ENCODE results near the gene USP22. TPM values are rescaled to one million over a fixed set of nuclear protein-coding genes. Genes with fewer than 3 reads are reported as not detected.

The USP22 gene
- total RNA-seq, 1 experiment from 2014 or later, result 210 TPM

- peaks cover 40% of the 10 kb centered on the region for H3K79me2 ChIP-seq (ENCODE audit: insufficient read depth, low read length)
- H3K4me1 ChIP-seq (ENCODE audit: control insufficient read depth in 1 of 2, insufficient read depth in 2 of 2, low read length in 2 of 2), result no peaks in the 10 kb centered on the region
- intact Hi-C loops (cut with micrococcal nuclease), result no loop called here
- CTCF ChIA-PET, result no interaction called here
- H3K4me3 ChIP-seq (replicated peaks in 1 of 2; ENCODE audit: low read depth in 1 of 2, low read length in 2 of 2), result no peak overlapping the region
- peaks cover 72 to 77% of the 10 kb centered on the region in 2 experiments for H3K36me3 ChIP-seq (ENCODE audit: control insufficient read depth in 1 of 2, insufficient read depth in 2 of 2, low read length in 2 of 2)
- H2AFZ ChIP-seq (ENCODE audit: low read depth, low read length, poor library complexity, severe bottlenecking), result no peak overlapping the region
- no peaks in the 10 kb centered on the region for H3K27me3 ChIP-seq (ENCODE audit: insufficient read depth, low read length)
- RAD21 ChIA-PET (ENCODE audit: low non-redundant PET in 1 of 2, low total read pairs in 2 of 2, uncharacterized antibody in 2 of 2, unreplicated experiment in 2 of 2), result no interaction called here
- H3K4me2 ChIP-seq (ENCODE audit: low read length), result no peak overlapping the region
- no peak for TF ChIP-seq MAX (IDR thresholded peaks at IDR 0.05)
- TF ChIP-seq ELF1 (IDR thresholded peaks at IDR 0.05; ENCODE audit: borderline replicate concordance, low read depth), result no peak
- no peak for TF ChIP-seq CTCF (IDR thresholded peaks at IDR 0.05 in 2 of 3, conservative IDR thresholded peaks at IDR 0.05 in 1 of 3; ENCODE audit: borderline replicate concordance in 1 of 3, insufficient read depth in 1 of 3, low read depth in 2 of 3, low read length in 2 of 3)
- TF ChIP-seq, protein P1, sequence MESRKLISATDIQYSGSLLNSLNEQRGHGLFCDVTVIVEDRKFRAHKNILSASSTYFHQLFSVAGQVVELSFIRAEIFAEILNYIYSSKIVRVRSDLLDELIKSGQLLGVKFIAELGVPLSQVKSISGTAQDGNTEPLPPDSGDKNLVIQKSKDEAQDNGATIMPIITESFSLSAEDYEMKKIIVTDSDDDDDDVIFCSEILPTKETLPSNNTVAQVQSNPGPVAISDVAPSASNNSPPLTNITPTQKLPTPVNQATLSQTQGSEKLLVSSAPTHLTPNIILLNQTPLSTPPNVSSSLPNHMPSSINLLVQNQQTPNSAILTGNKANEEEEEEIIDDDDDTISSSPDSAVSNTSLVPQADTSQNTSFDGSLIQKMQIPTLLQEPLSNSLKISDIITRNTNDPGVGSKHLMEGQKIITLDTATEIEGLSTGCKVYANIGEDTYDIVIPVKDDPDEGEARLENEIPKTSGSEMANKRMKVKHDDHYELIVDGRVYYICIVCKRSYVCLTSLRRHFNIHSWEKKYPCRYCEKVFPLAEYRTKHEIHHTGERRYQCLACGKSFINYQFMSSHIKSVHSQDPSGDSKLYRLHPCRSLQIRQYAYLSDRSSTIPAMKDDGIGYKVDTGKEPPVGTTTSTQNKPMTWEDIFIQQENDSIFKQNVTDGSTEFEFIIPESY (IDR thresholded peaks at IDR 0.05; ENCODE audit: extremely low read depth, insufficient replicate concordance, low read length), result no peak
- TF ChIP-seq TCF7L2 (IDR thresholded peaks at IDR 0.05; ENCODE audit: borderline replicate concordance, extremely low read depth, insufficient read depth, insufficient read length), result no peak
- no peak for TF ChIP-seq SP1 (IDR thresholded peaks at IDR 0.05; ENCODE audit: low read depth)
- TF ChIP-seq YY1 (IDR thresholded peaks at IDR 0.05; ENCODE audit: extremely low read depth, insufficient replicate concordance, low read depth, low read length), result no peak
- TF ChIP-seq EZH2phosphoT487 (IDR thresholded peaks at IDR 0.05; ENCODE audit: borderline replicate concordance), result no peak
- no peak for TF ChIP-seq JUND (IDR thresholded peaks at IDR 0.05)
- TF ChIP-seq POLR2AphosphoS5 (IDR thresholded peaks at IDR 0.05; ENCODE audit: low read depth, low read length), result no peak
- no peak for TF ChIP-seq ZFX (IDR thresholded peaks at IDR 0.05)
- TF ChIP-seq, protein P2, sequence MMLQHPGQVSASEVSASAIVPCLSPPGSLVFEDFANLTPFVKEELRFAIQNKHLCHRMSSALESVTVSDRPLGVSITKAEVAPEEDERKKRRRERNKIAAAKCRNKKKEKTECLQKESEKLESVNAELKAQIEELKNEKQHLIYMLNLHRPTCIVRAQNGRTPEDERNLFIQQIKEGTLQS (IDR thresholded peaks at IDR 0.05), result no peak
- no peak for TF ChIP-seq EZH2 (IDR thresholded peaks at IDR 0.05)
- no peak overlapping the region for H3K27ac ChIP-seq (ENCODE audit: low read depth, low read length)
- H3K9ac ChIP-seq (ENCODE audit: low read length), result no peak overlapping the region
- H3K9me3 ChIP-seq (ENCODE audit: control insufficient read depth in 1 of 2, insufficient read depth in 1 of 2, low read depth in 1 of 2, low read length in 2 of 2), result no peaks in the 10 kb centered on the region
- POLR2A ChIA-PET, result no interaction called here
- DNase-seq (ENCODE audit: low read depth, low spot score), result no peak
- H3K9me2 ChIP-seq (ENCODE audit: insufficient read depth), result no peaks in the 10 kb centered on the region
- peaks cover 6% of the 10 kb centered on the region; the same call in 1 of the 2 replicates for H4K20me1 ChIP-seq (ENCODE audit: insufficient read depth)
- no TSS peak for BruUV-seq (replicated peaks)
- no peak for ATAC-seq
Observed at GRCh38 chr17:21004016-21004930, 38.5 kb downstream of the USP22 start.
